Caco-2 (cell line): ENCODE data around the gene ZNF506. TPM values are rescaled to one million over a fixed set of nuclear protein-coding genes. Genes with fewer than 3 reads are reported as not detected.
"Not testable (repeated sequence)": the region's sequence is repeated elsewhere in the genome, so short reads cannot be mapped to it uniquely, and the experiment has no call there.

Experiments
- Bru-seq: library from RNA; stranded (reverse); fragments of 400-500 nt; gene quantifications from one replicate; lab custom pipeline; 2021; lab: Mats Ljungman, UMichigan
- BruChase-seq, 2 experiments: library from RNA; stranded (reverse); fragments of 400-500 nt; gene quantifications; one replicate each; lab custom pipeline; 2021; lab: Mats Ljungman, UMichigan
- BruUV-seq: library from RNA; stranded (reverse); fragments of 400-500 nt; replicated peaks from 2 replicates; lab custom pipeline; 2021; lab: Mats Ljungman, UMichigan
- CTCF ChIA-PET: fragments of 300-600 bp; sonication (Branson Sonifier 250); formaldehyde crosslinking; loops from one replicate; lab custom pipeline; 2022; ENCODE audit warnings: antibody characterized with exemption; lab: Charles Lee
- POLR2A ChIA-PET: fragments of 300-600 bp; sonication (Branson Sonifier 250); formaldehyde crosslinking; loops from one replicate; lab custom pipeline; 2022; ENCODE audit warnings: antibody characterized with exemption; lab: Charles Lee
- DNase-seq, 2 experiments: peaks; one replicate each; pipeline versions ENCODE4 v3.0.0 to v3.0.0-alpha.2; 2020 to 2022
- H3K27me3 ChIP-seq: replicated peaks from 2 replicates; pipeline ENCODE4 v1.6.0; 2011; ENCODE audit warnings: low read length; ENCODE audit not compliant: control insufficient read depth, insufficient read depth
- H3K36me3 ChIP-seq: 2 replicates; pipeline ENCODE4 v1.5.1; 2011; ENCODE audit warnings: low read length; ENCODE audit not compliant: control insufficient read depth, insufficient read depth
- H3K4me1 ChIP-seq: fragments of 250-450 bp; sonication (Bioruptor Pico); 2 replicates; pipeline ENCODE4 v1.5.1; 2020; ENCODE audit warnings: mild to moderate bottlenecking
- H3K4me3 ChIP-seq: 2 replicates; pipeline ENCODE4 v1.5.1; 2011; ENCODE audit warnings: low read depth, mild to moderate bottlenecking, control low read depth, low read length
- H3K9me3 ChIP-seq: fragments of 250-450 bp; sonication (Bioruptor Pico); 2 replicates; pipeline ENCODE4 v1.5.1; 2020; ENCODE audit warnings: mild to moderate bottlenecking, moderate library complexity
- H3K27ac Mint-ChIP-seq: one replicate; pipeline ENCODE4 v1.8.0; 2022; ENCODE audit warnings: mixed read lengths; ENCODE audit not compliant: unreplicated experiment
- H3K27me3 Mint-ChIP-seq: one replicate; pipeline ENCODE4 v1.8.0; 2022; ENCODE audit warnings: mixed read lengths; ENCODE audit not compliant: insufficient read depth, unreplicated experiment
- H3K36me3 Mint-ChIP-seq: one replicate; pipeline ENCODE4 v1.8.0; 2022; ENCODE audit warnings: mild to moderate bottlenecking, mixed read lengths; ENCODE audit not compliant: insufficient read depth, unreplicated experiment
- H3K4me1 Mint-ChIP-seq: one replicate; pipeline ENCODE4 v1.8.0; 2022; ENCODE audit warnings: low read depth, mixed read lengths; ENCODE audit not compliant: unreplicated experiment
- H3K4me3 Mint-ChIP-seq: one replicate; pipeline ENCODE4 v1.8.0; 2022; ENCODE audit warnings: mild to moderate bottlenecking, moderate library complexity, mixed read lengths; ENCODE audit not compliant: unreplicated experiment
- H3K9me3 Mint-ChIP-seq: one replicate; pipeline ENCODE4 v1.8.0; 2022; ENCODE audit warnings: mixed read lengths; ENCODE audit not compliant: unreplicated experiment
- CTCF ChIP-seq, 2 experiments: fragments of 200-600 bp in 1 of 2; IDR thresholded peaks; 1 replicate in 1 of 2; 2 replicates in 1 of 2; pipeline versions ENCODE4 v1.5.1 to v1.8.0; 2011 to 2022; ENCODE audit warnings: antibody characterized with exemption in 1 of 2, control low read depth in 1 of 2, inconsistent platforms in 1 of 2, low read depth in 1 of 2, low read length in 1 of 2, mild to moderate bottlenecking in 1 of 2, moderate library complexity in 1 of 2; ENCODE audit not compliant: insufficient read depth in 1 of 2, severe bottlenecking in 1 of 2, unreplicated experiment in 1 of 2
- intact Hi-C: fragments of 100-400 bp; cut with micrococcal nuclease; formaldehyde crosslinking; loops from one replicate; pipeline ENCODE4 v1.10.0; 2022; ENCODE audit not compliant: unreplicated experiment
- long read RNA-seq: library from polyadenylated mRNA; stranded (forward); transcript quantifications from one replicate; pipeline ENCODE4 v2.0.0, GENCODE V29; 2022
- total RNA-seq: library from RNA; stranded (reverse); gene quantifications from 2 replicates; pipeline ENCODE4 v1.2.3, GENCODE V29; 2022

ZNF506 gene
- total RNA-seq (8.1 and 9.4 TPM in 2 replicates), Bru-seq, nascent RNA (percentile 71 among the genes with signal in this experiment), BruChase-seq, experiment 1, labeled RNA remaining after a 2-hour chase (percentile 91 among the genes with signal in this experiment), BruChase-seq, experiment 2, labeled RNA remaining after a 6-hour chase (percentile 83 among the genes with signal in this experiment)
- long read RNA-seq, partial matches to known transcripts = 1 of 6 reads
- long read RNA-seq, other reads (novel, unspliced or antisense) = 0 of 6 reads

DNA sequence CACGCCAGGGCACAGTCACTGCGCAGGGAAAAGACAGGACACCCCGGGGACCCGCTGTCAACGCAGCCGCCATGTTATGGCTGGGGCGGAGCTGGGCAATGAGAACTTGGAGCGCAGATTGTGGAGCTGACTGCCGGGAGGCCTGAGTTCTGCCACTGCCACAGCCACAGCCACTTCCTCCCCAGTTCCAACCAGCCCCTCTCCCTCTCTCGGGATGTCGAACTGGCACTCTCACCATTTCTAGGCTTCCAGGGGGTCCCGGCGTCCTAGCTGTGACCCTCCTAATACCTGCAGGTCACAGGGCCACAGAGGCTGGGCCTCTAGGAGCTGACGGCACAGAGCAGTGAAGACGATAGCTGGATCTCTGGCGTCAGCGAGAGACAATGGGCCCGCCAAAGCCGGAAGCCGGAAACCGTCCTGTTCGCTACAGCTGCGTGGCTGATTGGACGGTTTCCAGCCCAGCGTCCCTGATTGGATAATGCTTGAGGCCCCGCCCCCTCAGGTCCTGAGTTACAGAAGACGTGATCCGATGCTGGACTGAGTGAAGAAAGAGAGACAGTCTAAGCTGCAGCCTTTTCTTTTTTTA, at the start of gene ZNF506:
TSS of gene ZNF506 (minus strand) at position 385 of the 586 bp plus-strand sequence. CDS start at position 238, 147 bp downstream.
- TF ChIP-seq CTCF (IDR thresholded peaks at IDR 0.05; ENCODE audit: insufficient read depth in 1 of 2, low read depth in 1 of 2, low read length in 1 of 2, severe bottlenecking in 1 of 2, unreplicated experiment in 1 of 2) = no peak
- ChIA-PET POLR2A (interaction anchor here (1.2 to 1.7 kb wide), 5 partner anchors 44 to 88 kb away, joined by 3 to 8 read pairs (median 7); partner anchors contain the start of genes ZNF14 and ZNF253), CTCF (no interaction called here)
- intact Hi-C loops = loop anchor here (1.0 kb wide), 1 partner anchor 44 kb away; the partner anchor contains the start of gene ZNF253
- Mint-ChIP-seq H3K9me3 (peaks cover 18% of the 10 kb centered on the region), H3K4me1 (no peaks in the 10 kb centered on the region), H3K27me3 (no peaks in the 10 kb centered on the region), H3K4me3 (peak within 1 kb of the TSS; percentile 77), H3K36me3 (peaks cover 12% of the 10 kb centered on the region), H3K27ac (peak within 1 kb of the TSS; percentile 85)
- DNase-seq = peak; percentile 85 to 91
- H3K27me3 ChIP-seq = no peaks in the 10 kb centered on the region
- H3K4me3 ChIP-seq = peak within 1 kb of the TSS; percentile 66
- H3K4me1 ChIP-seq = no peaks in the 10 kb centered on the region
- BruUV-seq = TSS peak; percentile 42
- no peaks in the 10 kb centered on the region for H3K36me3 ChIP-seq
- H3K9me3 ChIP-seq = peaks cover 25% of the 10 kb centered on the region

GRCh38 chr19:19870086-19870485, 48.5 kb upstream of the ZNF506 start:
- H3K4me3 ChIP-seq, H3K4me3 Mint-ChIP-seq, H3K27me3 ChIP-seq, CTCF ChIA-PET, H3K4me1 Mint-ChIP-seq, H3K36me3 ChIP-seq, H3K9me3 Mint-ChIP-seq, H3K27ac Mint-ChIP-seq, H3K27me3 Mint-ChIP-seq, BruUV-seq, H3K4me1 ChIP-seq, DNase-seq, POLR2A ChIA-PET, intact Hi-C loops: not testable (repeated sequence)
- peaks cover 30% of the 10 kb centered on the region for H3K36me3 Mint-ChIP-seq
- peaks cover 12% of the 10 kb centered on the region; the same call in 1 of the 2 replicates for H3K9me3 ChIP-seq

DNA sequence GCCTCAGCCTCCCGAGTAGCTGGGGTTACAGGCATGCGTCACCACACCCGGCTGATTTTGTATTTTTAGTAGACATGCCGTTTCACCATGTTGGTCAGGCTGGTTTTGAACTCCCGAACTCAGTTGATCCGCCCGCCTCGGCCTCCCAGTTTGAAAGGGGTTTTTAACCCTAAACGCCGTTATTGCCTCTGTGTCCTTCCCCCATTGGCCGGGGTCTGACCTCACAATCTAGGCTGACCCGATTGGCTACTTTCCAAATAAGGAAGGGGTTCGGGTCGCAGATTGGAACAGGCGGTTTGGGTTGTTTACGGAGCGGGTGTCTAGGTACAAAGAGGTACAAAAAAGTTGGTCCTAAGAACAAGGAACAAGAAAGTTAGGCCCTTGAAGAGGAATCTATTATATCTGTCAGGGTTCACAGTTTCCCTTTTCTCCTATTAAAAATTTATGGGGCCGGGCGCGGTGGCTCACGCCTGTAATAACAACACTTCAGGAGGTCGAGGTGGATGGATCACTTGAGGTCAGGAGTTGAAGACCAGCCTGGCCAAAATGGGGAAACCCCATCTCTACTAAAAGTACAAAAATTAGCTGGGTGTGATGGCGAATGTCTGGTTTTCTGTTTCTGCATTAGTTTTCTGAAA, 45.2 kb upstream of the ZNF506 start:
- Histone ChIP-seq H3K4me3 (peak overlapping the region; percentile 70), H3K4me1 (no peaks in the 10 kb centered on the region), H3K27me3 (no peaks in the 10 kb centered on the region), H3K9me3 (peaks cover 17% of the 10 kb centered on the region; the same call in 1 of the 2 replicates), H3K36me3 (no peaks in the 10 kb centered on the region)
- TF ChIP-seq CTCF (IDR thresholded peaks at IDR 0.05; ENCODE audit: insufficient read depth in 1 of 2, low read depth in 1 of 2, low read length in 1 of 2, severe bottlenecking in 1 of 2, unreplicated experiment in 1 of 2) = no peak
- ChIA-PET CTCF (no interaction called here), POLR2A (interaction anchor here (0.6 to 1.6 kb wide), 5 partner anchors 34 to 204 kb away, joined by 3 to 25 read pairs (median 10); partner anchors contain the start of genes ATP13A1, ZNF101 and ZNF93)
- Mint-ChIP-seq H3K4me3 (peak overlapping the region; percentile 100), H3K27me3 (no peaks in the 10 kb centered on the region), H3K9me3 (peaks cover 12% of the 10 kb centered on the region), H3K27ac (peak overlapping the region; percentile 100), H3K4me1 (peaks cover 8% of the 10 kb centered on the region), H3K36me3 (peaks cover 21% of the 10 kb centered on the region)
- no TSS peak for BruUV-seq
- intact Hi-C loops = loop anchor here (2.0 to 10.0 kb wide), 2 partner anchors 90 to 202 kb away; partner anchors contain the start of genes ATP13A1 and ZNF101
- DNase-seq = peak in 1 of 2 experiments; percentile 11
